Bone marrow (tissue), 2 donors: ENCODE measurements around the gene MEGF10.
"Not testable (repeated sequence)": the region's sequence is repeated elsewhere in the genome, so short reads cannot be mapped to it uniquely, and the experiment has no call there.

Experiments used
- DNase-seq, 2 donors: peaks; one replicate each; lab custom pipeline; 2025; lab: John Stamatoyannopoulos, UW

MEGF10 gene

GRCh38 chr5:127290019-127290945 is at the start of gene MEGF10:
TSS of gene MEGF10 (plus strand) at chr5:127290796. CDS start at chr5:127331309, 40,513 bp downstream.
- DNase-seq: no peak

GRCh38 chr5:127243011-127243410 is 47.6 kb upstream of the MEGF10 start:
- DNase-seq: no peak

GRCh38 chr5:127254729-127255284 is 35.8 kb upstream of the MEGF10 start:
- no peak for DNase-seq

GRCh38 chr5:127256886-127257597 is 33.6 kb upstream of the MEGF10 start:
- DNase-seq: no peak

- DNase-seq: no peak
These were observed 29.9 kb upstream of the MEGF10 start for GRCh38 chr5:127260686-127261085.

- DNase-seq: not testable (repeated sequence)
These were observed 25.1 kb upstream of the MEGF10 start for GRCh38 chr5:127265473-127265872.

GRCh38 chr5:127268342-127268741 is 22.3 kb upstream of the MEGF10 start:
- not testable (repeated sequence) for DNase-seq

GRCh38 chr5:127270713-127271112 is 19.9 kb upstream of the MEGF10 start:
- DNase-seq: not testable (repeated sequence)

GRCh38 chr5:127275641-127276193 is 14.9 kb upstream of the MEGF10 start:
- DNase-seq: no peak

GRCh38 chr5:127280491-127281220 is 9.9 kb upstream of the MEGF10 start:
- no peak for DNase-seq

- DNase-seq: no peak
These were observed 9.0 kb upstream of the MEGF10 start for GRCh38 chr5:127281609-127282008.

GRCh38 chr5:127288676-127289075 is 1.9 kb upstream of the MEGF10 start:
- DNase-seq: no peak

- DNase-seq: no peak
These were observed 524 bp downstream of the MEGF10 start for GRCh38 chr5:127290946-127291693.

GRCh38 chr5:127292030-127292735 is 1.6 kb downstream of the MEGF10 start:
- DNase-seq: no peak

- no peak for DNase-seq
These were observed 2.8 kb downstream of the MEGF10 start for GRCh38 chr5:127293373-127293772.

GRCh38 chr5:127294829-127295228 is 4.2 kb downstream of the MEGF10 start:
- DNase-seq: no peak

GRCh38 chr5:127295454-127295853 is 4.9 kb downstream of the MEGF10 start:
- no peak for DNase-seq

GRCh38 chr5:127296321-127296720 is 5.7 kb downstream of the MEGF10 start:
- no peak for DNase-seq

- not testable (repeated sequence) for DNase-seq
These were observed 6.3 kb downstream of the MEGF10 start for GRCh38 chr5:127296894-127297293.

- DNase-seq: no peak
These were observed 6.9 kb downstream of the MEGF10 start for GRCh38 chr5:127297348-127298035.
